Measurements from ENCODE around the gene RPL36A. TPM values are rescaled to one million over a fixed set of nuclear protein-coding genes. Genes with fewer than 3 reads are reported as not detected.

The RPL36A gene
- total and polyA plus RNA-seq, 9 of the 15 experiments (the other 6 are each of a cell fraction or from before 2014, with no cell fraction given) = 412 to 4,539 (median 3,209) TPM

DNA sequence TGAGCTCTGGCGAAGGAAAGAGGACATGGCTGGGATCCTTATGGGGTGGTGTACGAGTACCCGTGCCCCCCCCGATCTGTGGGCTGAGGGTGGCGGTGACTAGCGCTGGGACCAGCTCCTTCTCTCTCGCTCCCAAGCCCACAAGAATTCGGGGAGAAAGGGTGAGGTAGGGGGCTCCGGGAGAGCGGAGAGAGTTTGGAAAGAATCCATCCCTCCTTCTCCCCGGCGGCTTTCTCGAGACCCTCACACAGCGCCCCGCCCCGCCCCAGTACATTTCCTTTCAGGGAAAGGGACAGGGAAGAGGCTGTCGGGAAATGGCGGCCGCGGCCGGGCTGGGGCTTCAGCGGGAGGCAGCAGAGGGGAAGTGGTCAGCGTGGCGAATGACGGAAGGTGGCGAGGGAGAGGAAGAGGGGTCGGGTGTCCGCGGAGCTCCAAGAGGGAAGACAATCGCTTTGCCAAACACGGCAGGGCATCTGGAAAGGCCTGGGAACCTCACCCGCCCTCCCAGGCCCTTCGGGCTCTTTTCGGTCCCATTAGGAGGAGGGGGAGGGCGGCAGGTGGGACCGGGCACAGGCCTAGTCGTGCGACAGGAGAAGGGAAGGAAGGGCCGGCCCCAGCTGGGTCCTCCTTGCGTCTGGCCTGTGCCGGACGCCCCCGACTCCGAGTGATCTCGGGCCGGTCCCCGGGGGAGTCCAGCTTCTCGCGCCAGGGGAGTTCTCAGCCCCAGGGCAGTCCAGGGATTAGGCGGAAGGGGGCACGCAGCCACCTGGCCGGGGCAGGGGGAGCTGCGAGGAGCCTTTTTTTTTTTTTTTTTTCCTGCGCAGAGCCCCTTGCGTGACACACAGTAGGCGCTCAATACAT, 27.4 kb downstream of the RPL36A start:
- Histone ChIP-seq H4K20me1 (replicated peaks; ENCODE audit: control insufficient read depth, insufficient read depth, low read length) (no peaks in the 10 kb centered on the region; the same call in 1 of the 2 replicates), H3K9ac (ENCODE audit: insufficient read depth in 1 of 2, low read depth in 2 of 2, low read length in 2 of 2) (peak overlapping the region in 1 of 2 experiments; percentile 26; a peak in 2 of 4 replicates), H3K79me2 (ENCODE audit: control insufficient read depth, insufficient read depth, low read length) (no peaks in the 10 kb centered on the region), H3K9me1 (ENCODE audit: control insufficient read depth, insufficient read depth, low read length) (no peaks in the 10 kb centered on the region), H3K4me3 (no peak overlapping the region), H3K27ac (ENCODE audit: extremely low read depth, low read depth, low read length) (no peak overlapping the region), H3K36me3 (ENCODE audit: control insufficient read depth, insufficient read depth, low read length) (peaks cover 5% of the 10 kb centered on the region; the same call in 1 of the 3 replicates), H3K27me3 (ENCODE audit: control insufficient read depth in 2 of 2, insufficient read depth in 2 of 2, low read length in 2 of 2) (no peaks in the 10 kb centered on the region; a peak in 1 of 5 replicates), H3K4me2 (ENCODE audit: insufficient read depth, low read length) (peak overlapping the region; percentile 14; the same call in 1 of the 2 replicates), H3K4me1 (replicated peaks in 1 of 2; ENCODE audit: control insufficient read depth in 2 of 2, insufficient read depth in 2 of 2, low read length in 2 of 2) (peaks cover 8 to 17% of the 10 kb centered on the region in 2 experiments; a peak in 4 of 5 replicates), H3K9me3 (replicated peaks; ENCODE audit: control insufficient read depth, insufficient read depth, low read depth, low read length) (no peaks in the 10 kb centered on the region), H2AFZ (ENCODE audit: low read depth, low read length) (no peak overlapping the region)
- TF ChIP-seq ELF1 (tag; IDR thresholded peaks at IDR 0.05) (no peak), CREBBP (IDR thresholded peaks at IDR 0.05; ENCODE audit: low read depth, low read length) (no peak), ZNF507 (tag; conservative IDR thresholded peaks at IDR 0.05) (no peak), NRF1 (conservative IDR thresholded peaks at IDR 0.05 in 1 of 2, IDR thresholded peaks at IDR 0.05 in 1 of 2) (no peak), ZNF282 (CRISPR knock-in tag; IDR thresholded peaks at IDR 0.05) (no peak), YY1 (IDR thresholded peaks at IDR 0.05; ENCODE audit: borderline replicate concordance in 1 of 3, control insufficient read depth in 1 of 3, extremely low read depth in 1 of 3, insufficient read depth in 3 of 3, insufficient read length in 1 of 3, insufficient replicate concordance in 2 of 3, low read depth in 1 of 3, low read length in 2 of 3) (peak in 2 of 3 experiments; percentile 6 to 14), NFXL1 (CRISPR knock-in tag; IDR thresholded peaks at IDR 0.05) (no peak)
- BruUV-seq (replicated peaks) = no TSS peak
- ChIA-PET CTCF (ENCODE audit: low intra/inter-chr PET ratio) (no interaction called here), POLR2A (interaction anchor here (0.6 kb wide), 1 partner anchor 626 kb away, joined by 4 read pairs; no protein-coding TSS in a partner anchor)
- intact Hi-C loops (cut with micrococcal nuclease) = loop anchor here (5.0 kb wide), 2 partner anchors 44 to 179 kb away; no protein-coding TSS in a partner anchor
- 58% methylated on average over 6 of the region's 56 CpGs for WGBS (ENCODE audit: insufficient coverage, low coverage, missing lambda C conversion rate)
- DNase-seq (ENCODE audit: extremely low read depth in 1 of 4, low spot score in 3 of 4) = no peak
- in situ Hi-C loops (cut with MboI) = no loop called here
- ATAC-seq = no peak
- no peak for FAIRE-seq

Data from K562 (cell line).